Fibroblast of skin of right quadriceps (primary cell): ENCODE data around the gene GBP3.
"Not testable (repeated sequence)": the region's sequence is repeated elsewhere in the genome, so short reads cannot be mapped to it uniquely, and the experiment has no call there.

ENCODE experiments used
- DNase-seq: peaks from one replicate; pipeline ENCODE4 v3.0.0-alpha.2; 2013

GBP3 gene

GRCh38 chr1:89040315-89040626, 17.6 kb upstream of the GBP3 start:
- no peak for DNase-seq

- no peak for DNase-seq
Measured at GRCh38 chr1:89037186-89037585, 14.5 kb upstream of the GBP3 start.

GRCh38 chr1:89035080-89035479, 12.4 kb upstream of the GBP3 start:
- no peak for DNase-seq

- not testable (repeated sequence) for DNase-seq
Measured at GRCh38 chr1:89034004-89034403, 11.3 kb upstream of the GBP3 start.

GRCh38 chr1:89029051-89029450, 6.4 kb upstream of the GBP3 start:
- DNase-seq = peak; percentile 17

- no peak for DNase-seq
Measured at GRCh38 chr1:89025928-89026327, 3.3 kb upstream of the GBP3 start.

GRCh38 chr1:89023026-89023425, 360 bp upstream of the GBP3 start:
- no peak for DNase-seq

- not testable (repeated sequence) for DNase-seq
Measured at GRCh38 chr1:89018318-89018717, 4.3 kb downstream of the GBP3 start.

GRCh38 chr1:89008511-89008910, 14.2 kb downstream of the GBP3 start:
- DNase-seq = no peak

- DNase-seq = no peak
Measured at GRCh38 chr1:89005286-89006151, 17.1 kb downstream of the GBP3 start.

GRCh38 chr1:89002176-89002575, 20.5 kb downstream of the GBP3 start:
- not testable (repeated sequence) for DNase-seq

GRCh38 chr1:89001510-89001909, 21.2 kb downstream of the GBP3 start:
- peak; percentile 22 for DNase-seq

GRCh38 chr1:88998716-88999115, 23.9 kb downstream of the GBP3 start:
- peak; percentile 64 for DNase-seq

- no peak for DNase-seq
Measured at GRCh38 chr1:88990426-88990825, 32.2 kb downstream of the GBP3 start.

GRCh38 chr1:88985692-88986091, 37.0 kb downstream of the GBP3 start:
- no peak for DNase-seq

GRCh38 chr1:88985032-88985431, 37.6 kb downstream of the GBP3 start:
- DNase-seq = peak; percentile 92

GRCh38 chr1:88984569-88984968, 38.1 kb downstream of the GBP3 start:
- no peak for DNase-seq

GRCh38 chr1:88983791-88984559, 38.7 kb downstream of the GBP3 start:
- peak; percentile 69 for DNase-seq

GRCh38 chr1:88982055-88982454, 40.6 kb downstream of the GBP3 start:
- DNase-seq = peak; percentile 28

GRCh38 chr1:88981506-88981905, 41.2 kb downstream of the GBP3 start:
- not testable (repeated sequence) for DNase-seq

- DNase-seq = no peak
Measured at GRCh38 chr1:88980870-88981269, 41.8 kb downstream of the GBP3 start.

- no peak for DNase-seq
Measured at GRCh38 chr1:88979749-88980116, 42.9 kb downstream of the GBP3 start.

- DNase-seq = peak; percentile 48
Measured at GRCh38 chr1:88979054-88979748, 43.5 kb downstream of the GBP3 start.

GRCh38 chr1:88976235-88976634, 46.4 kb downstream of the GBP3 start:
- DNase-seq = no peak
